H9 (cell line): Measurements from ENCODE around the gene GRIP1. TPM values are rescaled to one million over a fixed set of nuclear protein-coding genes. Genes with fewer than 3 reads are reported as not detected.

Source experiments
- DNase-seq: peaks from one replicate; pipeline ENCODE4 v3.0.0-alpha.2; 2017
- H2AFZ ChIP-seq: one replicate; pipeline ENCODE4 v1.6.1; 2013; ENCODE audit warnings: mild to moderate bottlenecking, low read length, control low read depth, moderate library complexity
- H2AK5ac ChIP-seq: 2 replicates; pipeline ENCODE4 v1.6.1; 2013; ENCODE audit warnings: low read length, control low read depth, mixed read lengths; ENCODE audit not compliant: insufficient read length
- H2BK120ac ChIP-seq: one replicate; pipeline ENCODE4 v1.6.1; 2013; ENCODE audit warnings: low read depth, mild to moderate bottlenecking, low read length, control low read depth, inconsistent platforms; ENCODE audit not compliant: poor library complexity, severe bottlenecking
- H2BK12ac ChIP-seq: 2 replicates; pipeline ENCODE4 v1.6.1; 2013; ENCODE audit warnings: low read length, control low read depth, mixed read lengths, low read depth; ENCODE audit not compliant: insufficient read length
- H2BK15ac ChIP-seq: 2 replicates; pipeline ENCODE4 v1.6.1; 2013; ENCODE audit warnings: low read depth, low read length, control low read depth
- H2BK20ac ChIP-seq: one replicate; pipeline ENCODE4 v1.6.1; 2013; ENCODE audit warnings: low read depth, mild to moderate bottlenecking, low read length, control low read depth, inconsistent platforms; ENCODE audit not compliant: poor library complexity, severe bottlenecking
- H2BK5ac ChIP-seq: 2 replicates; pipeline ENCODE4 v1.6.1; 2013; ENCODE audit warnings: low read length, control low read depth, mixed read lengths; ENCODE audit not compliant: insufficient read length
- H3K14ac ChIP-seq: 2 replicates; pipeline ENCODE4 v1.6.1; 2013; ENCODE audit warnings: low read length, control low read depth; ENCODE audit not compliant: insufficient read depth
- H3K18ac ChIP-seq: 2 replicates; pipeline ENCODE4 v1.6.1; 2013; ENCODE audit warnings: low read depth, mild to moderate bottlenecking, mixed read lengths, low read length, control low read depth; ENCODE audit not compliant: insufficient read length
- H3K23ac ChIP-seq: 2 replicates; pipeline ENCODE4 v1.6.1; 2013; ENCODE audit warnings: low read length, control low read depth, mixed read lengths, low read depth; ENCODE audit not compliant: insufficient read length
- H3K23me2 ChIP-seq: 2 replicates; pipeline ENCODE4 v1.6.1; 2013; ENCODE audit warnings: low read depth, mild to moderate bottlenecking, mixed read lengths, low read length, control low read depth; ENCODE audit not compliant: insufficient read length, poor library complexity, severe bottlenecking
- H3K27ac ChIP-seq: 2 replicates; pipeline ENCODE4 v1.5.1; 2013; ENCODE audit warnings: low read length, control low read depth, mixed read lengths, low read depth; ENCODE audit not compliant: insufficient read length
- H3K27me3 ChIP-seq: 2 replicates; pipeline ENCODE4 v1.6.1; 2013; ENCODE audit warnings: low read length, control low read depth, inconsistent platforms; ENCODE audit not compliant: insufficient read depth
- H3K4ac ChIP-seq: 2 replicates; pipeline ENCODE4 v1.6.1; 2013; ENCODE audit warnings: low read depth, mild to moderate bottlenecking, control low read depth, inconsistent platforms, low read length, moderate library complexity
- H3K4me1 ChIP-seq: 2 replicates; pipeline ENCODE4 v1.6.1; 2013; ENCODE audit warnings: low read length, control low read depth, inconsistent platforms; ENCODE audit not compliant: insufficient read depth
- H3K4me2 ChIP-seq: 2 replicates; pipeline ENCODE4 v1.6.1; 2013; ENCODE audit warnings: low read length, control low read depth, mixed read lengths; ENCODE audit not compliant: insufficient read length, insufficient read depth
- H3K56ac ChIP-seq: 2 replicates; pipeline ENCODE4 v1.6.1; 2013; ENCODE audit warnings: low read depth, mild to moderate bottlenecking, mixed read lengths, low read length, control low read depth; ENCODE audit not compliant: insufficient read length
- H3K79me1 ChIP-seq: 2 replicates; pipeline ENCODE4 v1.6.1; 2013; ENCODE audit warnings: low read depth, mild to moderate bottlenecking, moderate library complexity, low read length, control low read depth, inconsistent platforms; ENCODE audit not compliant: insufficient read depth, poor library complexity, severe bottlenecking
- H3K79me2 ChIP-seq: 2 replicates; pipeline ENCODE4 v1.6.1; 2013; ENCODE audit warnings: low read length, control low read depth, inconsistent platforms; ENCODE audit not compliant: insufficient read depth
- H3K9ac ChIP-seq: 2 replicates; pipeline ENCODE4 v1.6.1; 2013; ENCODE audit warnings: low read length, control low read depth, mixed read lengths; ENCODE audit not compliant: insufficient read length; ENCODE audit errors: extremely low read depth
- H3K9me3 ChIP-seq: one replicate; pipeline ENCODE4 v1.6.1; 2013; ENCODE audit warnings: low read depth, low read length, inconsistent platforms; ENCODE audit not compliant: control insufficient read depth
- H3T11ph ChIP-seq: one replicate; pipeline ENCODE4 v1.6.1; 2013; ENCODE audit warnings: mild to moderate bottlenecking, low read length, control low read depth, inconsistent platforms
- H4K20me1 ChIP-seq: one replicate; pipeline ENCODE4 v1.6.1; 2013; ENCODE audit not compliant: control insufficient read depth, insufficient read length, insufficient read depth
- H4K5ac ChIP-seq: 2 replicates; pipeline ENCODE4 v1.6.1; 2013; ENCODE audit warnings: low read depth, mild to moderate bottlenecking, mixed read lengths, low read length, control low read depth; ENCODE audit not compliant: insufficient read length
- H4K8ac ChIP-seq: replicated peaks from 2 replicates; pipeline ENCODE4 v1.6.1; 2013; ENCODE audit warnings: low read length, control low read depth, mixed read lengths, low read depth; ENCODE audit not compliant: insufficient read length
- H4K91ac ChIP-seq: 2 replicates; pipeline ENCODE4 v1.6.1; 2013; ENCODE audit warnings: low read depth, mild to moderate bottlenecking, moderate library complexity, mixed read lengths, low read length, control low read depth; ENCODE audit not compliant: insufficient read length
- H3K27ac Mint-ChIP-seq, 3 experiments: 2 replicates in 2 of 3; 3 replicates in 1 of 3; pipeline ENCODE4 v1.8.0; 2020 to 2021; ENCODE audit warnings: mixed read lengths in 3 of 3, mild to moderate bottlenecking in 1 of 3, moderate library complexity in 1 of 3
- H3K27me3 Mint-ChIP-seq: 2 replicates; pipeline ENCODE4 v1.8.0; 2021; ENCODE audit warnings: low read depth, mild to moderate bottlenecking, moderate library complexity, mixed read lengths
- H3K36me3 Mint-ChIP-seq, 3 experiments: 2 replicates in 2 of 3; 3 replicates in 1 of 3; pipeline ENCODE4 v1.8.0; 2020 to 2021; ENCODE audit warnings: low read depth in 3 of 3, mixed read lengths in 3 of 3; ENCODE audit not compliant: insufficient read depth in 1 of 3
- H3K4me1 Mint-ChIP-seq, 2 experiments: 2 replicates each; pipeline ENCODE4 v1.8.0; 2020; ENCODE audit warnings: mixed read lengths in 2 of 2
- H3K4me3 Mint-ChIP-seq, 2 experiments: 2 replicates in 1 of 2; 3 replicates in 1 of 2; pipeline ENCODE4 v1.8.0; 2020 to 2021; ENCODE audit warnings: mild to moderate bottlenecking in 2 of 2, mixed read lengths in 2 of 2, moderate library complexity in 1 of 2
- H3K9me3 Mint-ChIP-seq, 2 experiments: 2 replicates in 1 of 2; 3 replicates in 1 of 2; pipeline ENCODE4 v1.8.0; 2020; ENCODE audit warnings: mild to moderate bottlenecking in 2 of 2, mixed read lengths in 2 of 2, moderate library complexity in 1 of 2
- CTCF ChIP-seq: fragments of 200-600 bp; sonication (generic); conservative IDR thresholded peaks from 3 replicates; pipeline ENCODE4 v1.8.0; 2021; ENCODE audit warnings: antibody characterized with exemption, mild to moderate bottlenecking
- WGBS: extraction: QIAGEN DNeasy Blood & Tissue Kit; methylation state at CpG from one replicate; pipeline ENCODE4 v1.1.7; 2013; ENCODE audit warnings: missing lambda C conversion rate, low lambda C conversion rate, mixed read lengths; ENCODE audit not compliant: insufficient read length; ENCODE audit errors: extremely low coverage; 5-methylcytosine and 5-hydroxymethylcytosine counted together
- total RNA-seq: library from RNA; stranded (reverse); gene quantifications from 2 replicates; pipeline ENCODE4 v1.2.1, GENCODE V29; 2021

GRIP1 gene
- total RNA-seq, 1 experiment from 2014 or later, result 19.5 TPM

GRCh38 chr12:66329941-66330340, 348.9 kb downstream of the GRIP1 start:
- no peaks in the 10 kb centered on the region for H3K27me3 Mint-ChIP-seq
- peaks cover 4 to 29% (median 13%) of the 10 kb centered on the region in 3 experiments; a peak in 6 of 7 replicates for H3K36me3 Mint-ChIP-seq
- no peaks in the 10 kb centered on the region for H3K4me1 Mint-ChIP-seq

More at GRCh38 chr12:66329941-66330340, 348.9 kb downstream of the GRIP1 start:
- Histone ChIP-seq H3K27ac (no peak overlapping the region), H3K9ac (no peak overlapping the region), H3K4me1 (no peaks in the 10 kb centered on the region), H2AFZ (no peak overlapping the region), H3K79me1 (no peaks in the 10 kb centered on the region), H2AK5ac (no peak overlapping the region), H2BK120ac (no peak overlapping the region), H4K91ac (no peak overlapping the region), H3K4me2 (no peak overlapping the region), H4K8ac (no peak overlapping the region), H4K20me1 (no peaks in the 10 kb centered on the region), H4K5ac (no peak overlapping the region), H3K27me3 (no peaks in the 10 kb centered on the region), H2BK12ac (no peak overlapping the region), H3K9me3 (no peaks in the 10 kb centered on the region), H3K18ac (no peak overlapping the region), H3K23ac (no peak overlapping the region), H3T11ph (no peak overlapping the region), H3K14ac (no peak overlapping the region), H2BK15ac (no peak overlapping the region), H2BK20ac (no peak overlapping the region), H3K4ac (no peak overlapping the region), H3K79me2 (no peaks in the 10 kb centered on the region), H3K56ac (no peak overlapping the region), H2BK5ac (no peak overlapping the region), H3K23me2 (no peaks in the 10 kb centered on the region)
- no peak for TF ChIP-seq CTCF
- H3K27ac Mint-ChIP-seq, result no peak overlapping the region
- no CpG with 5 or more reads among the region's 5 CpGs for WGBS
- no peaks in the 10 kb centered on the region for H3K9me3 Mint-ChIP-seq
- DNase-seq, result no peak
- no peak overlapping the region for H3K4me3 Mint-ChIP-seq
